Suprapubic skin (tissue), 4 donors: Measurements from ENCODE around the gene MBNL2. TPM values are rescaled to one million over a fixed set of nuclear protein-coding genes. Genes with fewer than 3 reads are reported as not detected.

Experiments used
- DNase-seq, 2 donors: peaks; one replicate each; pipeline ENCODE4 v3.0.0-alpha.2; 2019; ENCODE audit warnings: low spot score in 2 of 2
- H3K27ac ChIP-seq: fragments of 200-600 bp; sonication (generic); one replicate; pipeline ENCODE4 v1.5.1; 2019
- H3K27me3 ChIP-seq: fragments of 200-600 bp; sonication (generic); one replicate; pipeline ENCODE4 v1.5.1; 2019
- H3K36me3 ChIP-seq: fragments of 200-600 bp; sonication (generic); one replicate; pipeline ENCODE4 v1.5.1; 2019
- H3K4me1 ChIP-seq: fragments of 200-600 bp; sonication (generic); one replicate; pipeline ENCODE4 v1.5.1; 2019
- H3K4me3 ChIP-seq: fragments of 200-600 bp; sonication (generic); one replicate; pipeline ENCODE4 v1.5.1; 2019; ENCODE audit warnings: mild to moderate bottlenecking
- H3K9me3 ChIP-seq: fragments of 200-600 bp; sonication (generic); one replicate; pipeline ENCODE4 v1.5.1; 2019
- EP300 ChIP-seq: sonication (generic); formaldehyde crosslinking; IDR thresholded peaks from one replicate; pipeline ENCODE4 v1.6.1; 2017; ENCODE audit warnings: antibody characterized with exemption
- POLR2A ChIP-seq, 2 donors: fragments of 450-650 bp; IDR thresholded peaks; one replicate each; pipeline ENCODE4 v1.6.1; 2017; ENCODE audit warnings: antibody characterized with exemption in 2 of 2, mild to moderate bottlenecking in 2 of 2, moderate library complexity in 2 of 2
- POLR2AphosphoS5 ChIP-seq, 3 donors: sonication (generic); formaldehyde crosslinking; IDR thresholded peaks; one replicate each; pipeline ENCODE4 v1.6.1; 2017; ENCODE audit warnings: antibody characterized with exemption in 3 of 3
- WGBS: methylation state at CpG from one replicate; pipeline ENCODE4 v1.1.5; 2018; 5-methylcytosine and 5-hydroxymethylcytosine counted together
- total RNA-seq, 4 donors: library from RNA; depleted of rRNA; stranded (reverse); fragments of >200 nt; gene quantifications; one replicate each; pipeline ENCODE4 v1.1.0, GENCODE V29; 2016
- TF ChIP-seq, protein P1 (sequence below), 2 donors: fragments of 200-600 bp in 1 of 2; fragments of 450-650 bp in 1 of 2; sonication (generic) in 1 of 2; IDR thresholded peaks; one replicate each; pipeline ENCODE4 v1.5.1; 2016 to 2019; ENCODE audit warnings: antibody characterized with exemption in 2 of 2, mild to moderate bottlenecking in 1 of 2, moderate library complexity in 1 of 2

MBNL2 gene
- total RNA-seq, 4 donors from 2014 or later: 64.2 to 92.4 (median 73.4) TPM

DNA sequence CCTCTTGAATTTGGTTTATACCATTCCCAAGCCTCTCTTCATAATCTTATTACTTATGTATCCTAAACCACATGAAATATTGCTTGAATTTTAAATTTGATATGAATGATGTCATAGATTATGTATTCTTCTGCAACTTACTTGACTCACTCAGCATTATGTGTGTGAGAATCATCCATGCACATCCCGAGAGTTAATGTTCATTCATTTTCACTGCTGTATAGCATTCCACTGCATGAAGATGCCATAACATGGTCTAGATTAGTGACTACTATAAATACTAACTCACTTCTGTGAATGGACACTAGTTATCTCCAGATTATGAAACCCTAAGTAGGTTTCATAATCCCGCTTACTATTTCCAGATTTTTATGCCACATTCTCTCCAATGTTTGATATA is 186.8 kb downstream of the MBNL2 start:
- WGBS: 94% methylated on average over 2 of the region's 2 CpGs

DNA sequence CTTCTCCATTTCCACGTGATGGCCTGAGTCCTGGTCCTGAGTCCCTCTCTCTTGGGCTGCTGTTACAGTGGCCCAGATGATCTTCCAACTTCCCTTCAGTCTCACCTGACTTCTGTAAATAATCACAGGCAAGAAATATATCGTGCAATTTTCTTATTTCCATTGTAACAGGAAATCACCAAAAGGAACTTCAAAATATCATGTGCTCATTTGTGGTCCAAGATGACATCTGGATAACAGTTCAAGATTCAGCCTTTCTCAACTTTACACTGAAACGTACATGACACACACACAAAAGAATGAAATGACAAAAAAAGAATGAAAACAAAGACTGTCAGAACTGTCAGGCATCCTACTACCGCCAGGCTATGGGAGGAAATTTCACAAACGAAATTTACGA is 189.9 kb downstream of the MBNL2 start:
- Histone ChIP-seq H3K4me3 (no peak overlapping the region), H3K4me1 (no peaks in the 10 kb centered on the region), H3K9me3 (no peaks in the 10 kb centered on the region), H3K27me3 (no peaks in the 10 kb centered on the region), H3K36me3 (no peaks in the 10 kb centered on the region), H3K27ac (no peak overlapping the region)
- no peak for DNase-seq
- WGBS: 75% methylated on average over 6 of the region's 6 CpGs
- TF ChIP-seq EP300 (no peak), POLR2AphosphoS5 (IDR thresholded peaks at IDR 0.05) (no peak), POLR2A (IDR thresholded peaks at IDR 0.05) (no peak)
- TF ChIP-seq, protein P1, sequence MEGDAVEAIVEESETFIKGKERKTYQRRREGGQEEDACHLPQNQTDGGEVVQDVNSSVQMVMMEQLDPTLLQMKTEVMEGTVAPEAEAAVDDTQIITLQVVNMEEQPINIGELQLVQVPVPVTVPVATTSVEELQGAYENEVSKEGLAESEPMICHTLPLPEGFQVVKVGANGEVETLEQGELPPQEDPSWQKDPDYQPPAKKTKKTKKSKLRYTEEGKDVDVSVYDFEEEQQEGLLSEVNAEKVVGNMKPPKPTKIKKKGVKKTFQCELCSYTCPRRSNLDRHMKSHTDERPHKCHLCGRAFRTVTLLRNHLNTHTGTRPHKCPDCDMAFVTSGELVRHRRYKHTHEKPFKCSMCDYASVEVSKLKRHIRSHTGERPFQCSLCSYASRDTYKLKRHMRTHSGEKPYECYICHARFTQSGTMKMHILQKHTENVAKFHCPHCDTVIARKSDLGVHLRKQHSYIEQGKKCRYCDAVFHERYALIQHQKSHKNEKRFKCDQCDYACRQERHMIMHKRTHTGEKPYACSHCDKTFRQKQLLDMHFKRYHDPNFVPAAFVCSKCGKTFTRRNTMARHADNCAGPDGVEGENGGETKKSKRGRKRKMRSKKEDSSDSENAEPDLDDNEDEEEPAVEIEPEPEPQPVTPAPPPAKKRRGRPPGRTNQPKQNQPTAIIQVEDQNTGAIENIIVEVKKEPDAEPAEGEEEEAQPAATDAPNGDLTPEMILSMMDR (IDR thresholded peaks at IDR 0.05): no peak

More for the DNA sequence above, 186.8 kb downstream of the MBNL2 start:
- H3K27me3 ChIP-seq: no peaks in the 10 kb centered on the region
- H3K4me3 ChIP-seq: no peak overlapping the region
- DNase-seq: no peak
- H3K36me3 ChIP-seq: no peaks in the 10 kb centered on the region
- no peak overlapping the region for H3K27ac ChIP-seq
- no peak for TF ChIP-seq EP300
- TF ChIP-seq POLR2A (IDR thresholded peaks at IDR 0.05): no peak
- TF ChIP-seq, protein P1 (IDR thresholded peaks at IDR 0.05): no peak
- no peak for TF ChIP-seq POLR2AphosphoS5 (IDR thresholded peaks at IDR 0.05)
- H3K4me1 ChIP-seq: no peaks in the 10 kb centered on the region
- H3K9me3 ChIP-seq: no peaks in the 10 kb centered on the region

DNA sequence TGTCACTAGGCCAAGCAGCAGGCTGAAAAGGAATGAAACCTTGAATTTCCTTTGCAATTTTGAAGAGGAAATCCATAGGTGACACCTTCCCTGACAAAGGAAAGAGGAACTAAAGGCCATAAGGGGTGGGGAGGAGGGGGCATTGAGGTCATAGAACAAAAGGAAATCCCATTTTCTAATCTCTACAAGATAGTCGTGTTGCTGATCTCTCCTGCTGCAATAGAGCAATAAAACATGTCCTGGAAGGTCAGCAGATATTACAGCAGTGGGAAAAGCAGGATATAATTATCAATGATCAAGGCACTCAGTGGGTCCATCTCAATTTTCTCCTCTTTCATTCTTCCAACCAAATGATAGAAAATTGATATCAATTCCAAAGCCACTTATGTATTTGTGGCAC is 191.6 kb downstream of the MBNL2 start:
- no peak overlapping the region for H3K4me3 ChIP-seq
- no peaks in the 10 kb centered on the region for H3K4me1 ChIP-seq
- TF ChIP-seq, protein P1 (IDR thresholded peaks at IDR 0.05): no peak
- TF ChIP-seq POLR2AphosphoS5 (IDR thresholded peaks at IDR 0.05): no peak
- no peak for TF ChIP-seq POLR2A (IDR thresholded peaks at IDR 0.05)
- TF ChIP-seq EP300: no peak
- 23% methylated on average over 1 of the region's 1 CpG for WGBS
- no peak overlapping the region for H3K27ac ChIP-seq
- no peaks in the 10 kb centered on the region for H3K36me3 ChIP-seq
- H3K27me3 ChIP-seq: no peaks in the 10 kb centered on the region
- no peak for DNase-seq
- H3K9me3 ChIP-seq: no peaks in the 10 kb centered on the region

DNA sequence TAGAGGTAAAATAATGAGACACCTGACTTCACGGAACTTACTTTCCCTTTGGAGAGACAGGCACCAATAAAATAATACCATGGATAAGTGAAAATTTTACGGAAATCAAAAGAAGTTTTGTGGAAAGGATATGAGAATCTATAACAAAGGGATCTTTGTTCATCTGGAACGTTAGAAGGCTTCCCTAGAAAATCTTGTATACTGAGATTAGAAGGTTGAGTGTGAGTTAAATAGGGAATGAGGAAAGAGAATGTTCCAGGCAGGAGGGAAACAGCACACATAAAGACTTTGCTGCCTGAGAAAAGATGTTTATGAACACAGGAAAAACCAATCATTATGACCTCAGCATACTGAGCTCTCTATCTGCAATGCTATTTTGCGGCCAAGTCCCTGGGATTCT is 192.3 kb downstream of the MBNL2 start:
- no peak for DNase-seq
- 60% methylated on average over 4 of the region's 4 CpGs for WGBS
- Histone ChIP-seq H3K9me3 (no peaks in the 10 kb centered on the region), H3K27me3 (no peaks in the 10 kb centered on the region), H3K36me3 (no peaks in the 10 kb centered on the region), H3K4me1 (no peaks in the 10 kb centered on the region), H3K27ac (no peak overlapping the region), H3K4me3 (no peak overlapping the region)
- TF ChIP-seq POLR2A (IDR thresholded peaks at IDR 0.05) (no peak), POLR2AphosphoS5 (IDR thresholded peaks at IDR 0.05) (no peak), EP300 (no peak)
- TF ChIP-seq, protein P1 (IDR thresholded peaks at IDR 0.05): no peak

DNA sequence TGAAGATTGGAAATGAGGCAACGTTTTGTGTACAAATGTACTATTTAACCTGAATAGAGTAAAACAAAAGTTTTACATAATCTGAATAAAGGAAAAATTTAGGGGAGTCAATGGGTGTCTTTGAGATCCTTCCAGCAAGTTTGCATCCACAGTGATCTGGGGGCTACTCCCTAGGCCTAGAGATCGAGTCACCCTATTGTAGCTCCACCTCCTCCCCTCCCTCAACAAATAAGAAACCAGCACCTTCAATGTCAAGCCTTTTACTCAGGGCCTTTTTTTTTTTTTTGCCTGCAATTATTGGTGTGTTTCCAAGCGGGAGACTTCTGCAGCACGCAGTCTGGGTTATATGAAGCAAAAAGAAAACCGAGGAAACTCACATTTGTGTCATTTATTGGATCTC is 195.6 kb downstream of the MBNL2 start:
- Histone ChIP-seq H3K36me3 (no peaks in the 10 kb centered on the region), H3K4me3 (no peak overlapping the region), H3K9me3 (no peaks in the 10 kb centered on the region), H3K27me3 (no peaks in the 10 kb centered on the region), H3K4me1 (no peaks in the 10 kb centered on the region), H3K27ac (no peak overlapping the region)
- 64% methylated on average over 5 of the region's 5 CpGs for WGBS
- DNase-seq: no peak
- TF ChIP-seq, protein P1 (IDR thresholded peaks at IDR 0.05): no peak
